Spleen (tissue), 11 donors: ENCODE results near the gene SYNGR1. TPM values are rescaled to one million over a fixed set of nuclear protein-coding genes. Genes with fewer than 3 reads are reported as not detected.

ENCODE experiments used
- DNase-seq: peaks from one replicate; pipeline ENCODE4 v3.0.0-alpha.2; 2020
- H3K27ac ChIP-seq, 8 donors: fragments of 200-600 bp; sonication (generic) in 7 of 8; 1 replicate in 4 of 8; 2 replicates in 4 of 8; pipeline versions ENCODE4 v1.5.0 to v1.8.0; 2016 to 2021; ENCODE audit warnings: inconsistent platforms in 4 of 8, mild to moderate bottlenecking in 4 of 8, moderate library complexity in 1 of 8
- H3K27me3 ChIP-seq, 7 donors: fragments of 200-600 bp; sonication (generic) in 6 of 7; replicated peaks in 1 of 7; 1 replicate in 4 of 7; 2 replicates in 3 of 7; pipeline versions ENCODE4 v1.5.0 to v1.8.0; 2016 to 2021; ENCODE audit warnings: inconsistent platforms in 3 of 7, mild to moderate bottlenecking in 1 of 7
- H3K36me3 ChIP-seq, 6 donors: fragments of 200-600 bp; sonication (generic) in 5 of 6; 1 replicate in 4 of 6; 2 replicates in 2 of 6; pipeline versions ENCODE4 v1.5.0 to v1.8.0; 2016 to 2021; ENCODE audit warnings: inconsistent platforms in 2 of 6
- H3K4me1 ChIP-seq, 6 donors: fragments of 200-600 bp; sonication (generic) in 5 of 6; 1 replicate in 3 of 6; 2 replicates in 3 of 6; pipeline versions ENCODE4 v1.5.0 to v1.8.0; 2016 to 2021; ENCODE audit warnings: inconsistent platforms in 3 of 6
- H3K4me3 ChIP-seq, 8 donors: fragments of 200-600 bp; sonication (generic) in 7 of 8; 1 replicate in 4 of 8; 2 replicates in 4 of 8; pipeline versions ENCODE4 v1.5.0 to v1.8.0; 2016 to 2021; ENCODE audit warnings: inconsistent platforms in 4 of 8, mild to moderate bottlenecking in 4 of 8, moderate library complexity in 2 of 8
- H3K9me3 ChIP-seq, 8 donors: fragments of 200-600 bp; sonication (generic) in 7 of 8; 1 replicate in 4 of 8; 2 replicates in 4 of 8; pipeline versions ENCODE4 v1.5.0 to v1.8.0; 2016 to 2021; ENCODE audit warnings: inconsistent platforms in 4 of 8
- POLR2A ChIP-seq, 3 donors: fragments of 450-650 bp; IDR thresholded peaks; one replicate each; pipeline ENCODE4 v1.5.1; 2017; ENCODE audit warnings: antibody characterized with exemption in 3 of 3, mild to moderate bottlenecking in 1 of 3
- POLR2AphosphoS5 ChIP-seq, 3 donors: sonication (generic); formaldehyde crosslinking; IDR thresholded peaks; one replicate each; pipeline ENCODE4 v1.5.1; 2017; ENCODE audit warnings: antibody characterized with exemption in 3 of 3
- WGBS, 5 donors: extraction: QIAGEN DNeasy Blood & Tissue Kit in 3 of 5; methylation state at CpG; one replicate each; pipeline versions ENCODE4 v1.1.5 to v1.1.7; 2013 to 2018; 5-methylcytosine and 5-hydroxymethylcytosine counted together
- intact Hi-C: fragments of 100-400 bp; cut with DNase I; formaldehyde crosslinking; loops from one replicate; pipeline ENCODE4 v1.15.0; 2023; ENCODE audit warnings: low total_unique reads
- polyA plus RNA-seq, 3 donors: library from polyadenylated mRNA; stranded (reverse); fragments of 200-250 nt; gene quantifications; one replicate each; pipeline ENCODE4 v1.2.1, GENCODE V29; 2013
- total RNA-seq, 7 donors: library from RNA; depleted of rRNA in 3 of 7; stranded (reverse); fragments of >200 nt in 3 of 7; fragmentation: NEBNext Ultra II Directional in 4 of 7; extraction: Animal tissue kit (Norgen Biotek cat#: 25700) in 4 of 7; gene quantifications; one replicate each; pipeline versions ENCODE4 v1.1.0 to v1.2.1, GENCODE V29; 2016 to 2021
- TF ChIP-seq, protein P1 (sequence below), 11 experiments: fragments of 200-600 bp in 7 of 11; fragments of 450-650 bp in 4 of 11; sonication (generic) in 4 of 11; IDR thresholded peaks in 8 of 11; conservative IDR thresholded peaks in 3 of 11; 1 replicate in 7 of 11; 2 replicates in 4 of 11; pipeline versions ENCODE4 v1.4.0 to v1.8.0; 2016 to 2021; ENCODE audit warnings: antibody characterized with exemption in 11 of 11, inconsistent platforms in 4 of 11, mild to moderate bottlenecking in 1 of 11
- donor health status: healthy with polysubstance abuse.
- donor health status: DM: no; HTN: no; CAD: no; lungs with moderate emphysema.
- donor health status: DM: no; HTN: no; CAD: no.
- donor health status: Bipolar disorder and iron deficiency.
- donor health status: healthy.
- donor health status: DM: no; HTN: no; CAD: no.
- donor health status: DM: yes; HTN: yes; CAD: no.

SYNGR1 gene
- total and polyA plus RNA-seq, 10 donors = 8.0 to 35.1 (median 13.3) TPM

DNA sequence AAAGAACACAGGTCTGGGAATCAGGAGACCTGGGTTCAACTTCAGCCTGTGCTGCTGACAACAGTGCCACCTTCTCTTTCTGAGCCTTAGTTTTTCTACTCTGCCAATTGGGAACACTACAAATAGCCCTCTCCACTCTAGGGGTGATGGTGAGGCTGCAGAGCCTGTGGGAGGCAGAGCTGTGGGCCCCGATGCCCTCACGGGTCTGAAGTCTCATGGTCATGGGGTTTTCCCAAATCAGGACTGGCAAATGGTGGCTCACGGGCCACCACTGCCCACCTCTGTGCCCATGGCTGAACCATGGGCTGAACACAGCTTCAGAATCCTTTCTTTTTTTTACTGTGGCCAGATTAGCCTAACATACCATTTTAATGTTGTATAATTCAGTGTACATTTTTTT lies 19.8 kb downstream of the SYNGR1 start:
- DNase-seq = no peak
- Histone ChIP-seq H3K4me3 (no peak overlapping the region), H3K27me3 (no peaks in the 10 kb centered on the region), H3K36me3 (peaks cover 0 to 2% (median 0%) of the 10 kb centered on the region in 6 donors), H3K9me3 (peaks cover 0 to 13% (median 7%) of the 10 kb centered on the region in 8 donors), H3K27ac (no peak overlapping the region), H3K4me1 (peaks cover 0 to 44% (median 9%) of the 10 kb centered on the region in 6 donors)
- 63 to 79% (median 74%) methylated on average over 3 of the region's 3 CpGs for WGBS, 5 donors
- intact Hi-C loops = no loop called here
- TF ChIP-seq, protein P1, sequence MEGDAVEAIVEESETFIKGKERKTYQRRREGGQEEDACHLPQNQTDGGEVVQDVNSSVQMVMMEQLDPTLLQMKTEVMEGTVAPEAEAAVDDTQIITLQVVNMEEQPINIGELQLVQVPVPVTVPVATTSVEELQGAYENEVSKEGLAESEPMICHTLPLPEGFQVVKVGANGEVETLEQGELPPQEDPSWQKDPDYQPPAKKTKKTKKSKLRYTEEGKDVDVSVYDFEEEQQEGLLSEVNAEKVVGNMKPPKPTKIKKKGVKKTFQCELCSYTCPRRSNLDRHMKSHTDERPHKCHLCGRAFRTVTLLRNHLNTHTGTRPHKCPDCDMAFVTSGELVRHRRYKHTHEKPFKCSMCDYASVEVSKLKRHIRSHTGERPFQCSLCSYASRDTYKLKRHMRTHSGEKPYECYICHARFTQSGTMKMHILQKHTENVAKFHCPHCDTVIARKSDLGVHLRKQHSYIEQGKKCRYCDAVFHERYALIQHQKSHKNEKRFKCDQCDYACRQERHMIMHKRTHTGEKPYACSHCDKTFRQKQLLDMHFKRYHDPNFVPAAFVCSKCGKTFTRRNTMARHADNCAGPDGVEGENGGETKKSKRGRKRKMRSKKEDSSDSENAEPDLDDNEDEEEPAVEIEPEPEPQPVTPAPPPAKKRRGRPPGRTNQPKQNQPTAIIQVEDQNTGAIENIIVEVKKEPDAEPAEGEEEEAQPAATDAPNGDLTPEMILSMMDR (IDR thresholded peaks at IDR 0.05 in 8 of 11, conservative IDR thresholded peaks at IDR 0.05 in 3 of 11) = no peak
- TF ChIP-seq POLR2A (IDR thresholded peaks at IDR 0.05) (no peak), POLR2AphosphoS5 (IDR thresholded peaks at IDR 0.05) (no peak)

DNA sequence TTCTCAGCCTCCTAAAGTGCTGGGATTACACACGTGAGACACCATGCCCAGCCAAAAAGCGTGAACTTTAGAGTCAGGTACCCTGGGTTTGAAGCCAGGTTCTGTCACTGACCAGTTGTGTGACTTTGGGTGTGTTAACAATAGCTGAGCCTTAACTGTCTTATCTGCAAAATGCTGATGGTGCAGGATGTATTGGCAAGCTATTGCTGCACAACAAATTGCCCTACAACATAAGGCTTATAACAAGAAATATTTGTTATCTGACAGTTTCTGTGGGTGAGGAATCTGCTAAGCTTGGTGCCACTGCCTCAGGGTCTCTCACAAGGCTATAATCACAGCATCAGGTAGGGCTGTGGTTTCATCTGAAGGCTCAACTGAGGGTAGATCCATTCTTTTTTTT lies 21.9 kb downstream of the SYNGR1 start:
- Histone ChIP-seq H3K27ac (no peak overlapping the region), H3K36me3 (peaks cover 0 to 22% (median 3%) of the 10 kb centered on the region in 6 donors), H3K4me3 (no peak overlapping the region), H3K27me3 (no peaks in the 10 kb centered on the region), H3K4me1 (peaks cover 0 to 24% (median 2%) of the 10 kb centered on the region in 6 donors), H3K9me3 (peaks cover 0 to 13% (median 7%) of the 10 kb centered on the region in 8 donors)
- TF ChIP-seq, protein P1 (IDR thresholded peaks at IDR 0.05 in 8 of 11, conservative IDR thresholded peaks at IDR 0.05 in 3 of 11) = no peak
- TF ChIP-seq POLR2AphosphoS5 (IDR thresholded peaks at IDR 0.05) (no peak), POLR2A (IDR thresholded peaks at IDR 0.05) (no peak)
- intact Hi-C loops = no loop called here
- DNase-seq = no peak
- WGBS, 5 donors = 92 to 100% (median 96%) methylated on average over 2 of the region's 2 CpGs

DNA sequence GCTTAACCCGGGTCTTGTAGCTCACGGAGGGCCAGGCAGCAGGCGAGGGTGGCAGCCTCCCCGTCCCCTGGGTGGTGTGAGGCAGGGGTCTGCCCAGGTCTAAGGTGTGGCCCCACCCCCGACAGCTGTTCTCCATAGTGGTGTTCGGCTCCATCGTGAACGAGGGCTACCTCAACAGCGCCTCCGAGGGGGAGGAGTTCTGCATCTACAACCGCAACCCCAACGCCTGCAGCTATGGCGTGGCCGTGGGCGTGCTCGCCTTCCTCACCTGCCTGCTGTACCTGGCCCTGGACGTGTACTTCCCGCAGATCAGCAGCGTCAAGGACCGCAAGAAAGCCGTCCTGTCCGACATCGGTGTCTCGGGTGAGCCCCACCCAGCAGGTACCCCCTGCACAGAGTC lies 24.4 kb downstream of the SYNGR1 start:
- peaks cover 0 to 40% (median 3%) of the 10 kb centered on the region in 6 donors for H3K36me3 ChIP-seq
- no peak for TF ChIP-seq POLR2A (IDR thresholded peaks at IDR 0.05)
- TF ChIP-seq, protein P1 (IDR thresholded peaks at IDR 0.05 in 8 of 11, conservative IDR thresholded peaks at IDR 0.05 in 3 of 11) = no peak
- TF ChIP-seq POLR2AphosphoS5 (IDR thresholded peaks at IDR 0.05) = no peak
- no peak overlapping the region for H3K4me3 ChIP-seq
- peaks cover 0 to 13% (median 7%) of the 10 kb centered on the region in 8 donors for H3K9me3 ChIP-seq
- H3K27ac ChIP-seq = no peak overlapping the region
- DNase-seq = no peak
- H3K4me1 ChIP-seq = peaks cover 0 to under 1% (median 0%) of the 10 kb centered on the region in 6 donors
- H3K27me3 ChIP-seq = no peaks in the 10 kb centered on the region
- intact Hi-C loops = no loop called here
- WGBS, 5 donors = 89 to 94% (median 91%) methylated on average over 19 to 24 of the region's 24 CpGs

DNA sequence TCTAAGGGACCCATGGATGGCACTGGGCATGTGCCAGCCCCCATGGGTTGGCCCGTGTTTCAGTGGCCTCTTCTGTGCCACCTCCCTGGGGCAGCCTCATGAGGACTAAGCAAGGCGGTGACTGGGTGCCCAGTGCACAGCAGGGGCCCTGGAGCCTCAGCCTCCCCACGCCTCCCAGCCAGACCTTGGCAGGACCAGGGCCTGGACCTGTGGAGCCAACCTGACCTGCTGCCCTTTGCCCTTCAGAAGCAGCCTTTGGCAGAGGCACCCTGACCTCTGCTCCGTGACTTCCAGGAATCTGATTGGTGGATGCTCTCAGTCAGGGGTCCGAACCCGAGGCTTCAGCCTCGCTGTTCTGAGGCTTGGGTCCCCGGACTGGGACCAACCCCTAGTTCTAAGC lies 25.0 kb downstream of the SYNGR1 start:
- H3K27ac ChIP-seq = no peak overlapping the region
- H3K36me3 ChIP-seq = peaks cover 0 to 40% (median 3%) of the 10 kb centered on the region in 6 donors
- peaks cover 0 to 13% (median 7%) of the 10 kb centered on the region in 8 donors for H3K9me3 ChIP-seq
- intact Hi-C loops = no loop called here
- DNase-seq = no peak
- H3K4me1 ChIP-seq = no peaks in the 10 kb centered on the region
- H3K27me3 ChIP-seq = no peaks in the 10 kb centered on the region
- 88 to 96% (median 91%) methylated on average over 5 to 8 of the region's 8 CpGs for WGBS, 5 donors
- no peak overlapping the region for H3K4me3 ChIP-seq
- no peak for TF ChIP-seq POLR2AphosphoS5 (IDR thresholded peaks at IDR 0.05)
- no peak for TF ChIP-seq POLR2A (IDR thresholded peaks at IDR 0.05)
- TF ChIP-seq, protein P1 (IDR thresholded peaks at IDR 0.05 in 8 of 11, conservative IDR thresholded peaks at IDR 0.05 in 3 of 11) = no peak
